Ascending aorta (tissue), 2 donors: Measurements from ENCODE around the gene PACRG. TPM values are rescaled to one million over a fixed set of nuclear protein-coding genes. Genes with fewer than 3 reads are reported as not detected.

ENCODE experiments used
- DNase-seq, 2 donors: peaks; one replicate each; pipeline ENCODE4 v3.0.0-alpha.2; 2019; ENCODE audit warnings: low spot score in 2 of 2
- H3K27ac ChIP-seq, 2 donors: fragments of 200-600 bp; sonication (generic); one replicate each; pipeline ENCODE4 v1.5.1; 2016 to 2017; ENCODE audit warnings: mild to moderate bottlenecking in 1 of 2
- H3K27me3 ChIP-seq: fragments of 200-600 bp; sonication (generic); one replicate; pipeline ENCODE4 v1.5.1; 2017
- H3K36me3 ChIP-seq, 2 donors: fragments of 200-600 bp; sonication (generic); one replicate each; pipeline ENCODE4 v1.5.1; 2016
- H3K4me1 ChIP-seq, 2 donors: fragments of 200-600 bp; sonication (generic); one replicate each; pipeline ENCODE4 v1.5.1; 2016 to 2017; ENCODE audit warnings: mild to moderate bottlenecking in 1 of 2
- H3K4me3 ChIP-seq, 2 donors: fragments of 200-600 bp; sonication (generic); one replicate each; pipeline ENCODE4 v1.5.1; 2016 to 2017; ENCODE audit warnings: mild to moderate bottlenecking in 1 of 2
- H3K9me3 ChIP-seq, 2 donors: fragments of 200-600 bp; sonication (generic); one replicate each; pipeline ENCODE4 v1.5.1; 2016
- CTCF ChIP-seq, 3 experiments: fragments of 200-600 bp in 2 of 3; fragments of 450-650 bp in 1 of 3; sonication (generic) in 2 of 3; IDR thresholded peaks; one replicate each; pipeline ENCODE4 v1.5.1; 2016 to 2019; ENCODE audit warnings: antibody characterized with exemption in 3 of 3, mild to moderate bottlenecking in 1 of 3, moderate library complexity in 1 of 3
- intact Hi-C: fragments of 100-400 bp; cut with DNase I; formaldehyde crosslinking; loops from one replicate; pipeline ENCODE4 v1.15.1; 2023
- total RNA-seq: library from RNA; depleted of rRNA; stranded (reverse); fragments of >200 nt; gene quantifications from one replicate; pipeline ENCODE4 v1.1.0, GENCODE V29; 2016

PACRG gene
- total RNA-seq, 1 donor from 2014 or later: not detected

- no peak for DNase-seq
- Histone ChIP-seq H3K9me3 (no peaks in the 10 kb centered on the region), H3K27me3 (no peaks in the 10 kb centered on the region), H3K4me1 (no peaks in the 10 kb centered on the region), H3K4me3 (no peak overlapping the region), H3K36me3 (no peaks in the 10 kb centered on the region), H3K27ac (no peak overlapping the region)
- intact Hi-C loops: no loop called here
- TF ChIP-seq CTCF (IDR thresholded peaks at IDR 0.05): no peak
Measured at GRCh38 chr6:163293286-163293685, 565.5 kb downstream of the PACRG start.

- no peaks in the 10 kb centered on the region for H3K9me3 ChIP-seq
- H3K4me1 ChIP-seq: no peaks in the 10 kb centered on the region
- DNase-seq: no peak
- H3K27me3 ChIP-seq: no peaks in the 10 kb centered on the region
- TF ChIP-seq CTCF (IDR thresholded peaks at IDR 0.05): no peak
- intact Hi-C loops: no loop called here
- H3K27ac ChIP-seq: no peak overlapping the region
- H3K4me3 ChIP-seq: no peak overlapping the region
- no peaks in the 10 kb centered on the region for H3K36me3 ChIP-seq
Measured at GRCh38 chr6:163294734-163295133, 567.0 kb downstream of the PACRG start.

GRCh38 chr6:163296835-163297519 lies 569.2 kb downstream of the PACRG start:
- TF ChIP-seq CTCF (IDR thresholded peaks at IDR 0.05): no peak
- Histone ChIP-seq H3K27ac (no peak overlapping the region), H3K4me1 (no peaks in the 10 kb centered on the region), H3K36me3 (no peaks in the 10 kb centered on the region), H3K27me3 (no peaks in the 10 kb centered on the region), H3K4me3 (no peak overlapping the region), H3K9me3 (no peaks in the 10 kb centered on the region)
- intact Hi-C loops: no loop called here
- DNase-seq: no peak

GRCh38 chr6:163298079-163298830 lies 570.5 kb downstream of the PACRG start:
- Histone ChIP-seq H3K36me3 (no peaks in the 10 kb centered on the region), H3K4me3 (no peak overlapping the region), H3K27me3 (no peaks in the 10 kb centered on the region), H3K9me3 (no peaks in the 10 kb centered on the region), H3K4me1 (no peaks in the 10 kb centered on the region), H3K27ac (no peak overlapping the region)
- TF ChIP-seq CTCF (IDR thresholded peaks at IDR 0.05): no peak
- intact Hi-C loops: no loop called here
- no peak for DNase-seq

GRCh38 chr6:163300838-163301237 lies 573.1 kb downstream of the PACRG start:
- no peak for TF ChIP-seq CTCF (IDR thresholded peaks at IDR 0.05)
- intact Hi-C loops: no loop called here
- no peak for DNase-seq
- no peak overlapping the region for H3K4me3 ChIP-seq
- H3K9me3 ChIP-seq: no peaks in the 10 kb centered on the region
- no peak overlapping the region for H3K27ac ChIP-seq
- no peaks in the 10 kb centered on the region for H3K36me3 ChIP-seq
- no peaks in the 10 kb centered on the region for H3K4me1 ChIP-seq
- H3K27me3 ChIP-seq: no peaks in the 10 kb centered on the region
